ENCODE measurements around the gene PTPRC. TPM values are rescaled to one million over a fixed set of nuclear protein-coding genes. Genes with fewer than 3 reads are reported as not detected.

The PTPRC gene
- polyA plus RNA-seq, 2 of the 4 experiments (the other 2 are of a cell fraction) = not detected

- POLR2A ChIA-PET = no interaction called here
- CTCF ChIA-PET = interaction anchor here (0.6 kb wide), 1 partner anchor 10 kb away, joined by 3 read pairs; no protein-coding TSS in a partner anchor
- H3K27ac ChIP-seq = no peak overlapping the region
- no peak for TF ChIP-seq PHF8 (IDR thresholded peaks at IDR 0.05; ENCODE audit: borderline replicate concordance, low read depth)
- TF ChIP-seq CHD2 (IDR thresholded peaks at IDR 0.05; ENCODE audit: low read length, partially characterized antibody) = no peak
- no peak for TF ChIP-seq NPAS2 (CRISPR knock-in tag; IDR thresholded peaks at IDR 0.05; ENCODE audit: borderline replicate concordance)
- TF ChIP-seq CBX2 (IDR thresholded peaks at IDR 0.05; ENCODE audit: borderline replicate concordance, low read depth) = no peak
- TF ChIP-seq RNF2 (IDR thresholded peaks at IDR 0.05; ENCODE audit: borderline replicate concordance, low read depth) = no peak
- TF ChIP-seq ZC3H11A (IDR thresholded peaks at IDR 0.05) = no peak
- no peak for TF ChIP-seq HEYL (CRISPR knock-in tag; IDR thresholded peaks at IDR 0.05)
- DNase-seq (ENCODE audit: low read depth in 1 of 2, low spot score in 1 of 2) (no peak), FAIRE-seq (no peak), ATAC-seq (no peak)
- H3K4me3 ChIP-seq = no peak overlapping the region
- no peaks in the 10 kb centered on the region for H3K9me3 ChIP-seq
- H3K4me2 ChIP-seq = no peak overlapping the region
- H3K4me1 ChIP-seq = no peaks in the 10 kb centered on the region
Measured at GRCh38 chr1:198617406-198617805, 21.4 kb upstream of the PTPRC start.

GRCh38 chr1:198619375-198620140 lies 19.3 kb upstream of the PTPRC start:
- H3K4me3 ChIP-seq = no peak overlapping the region
- H3K4me2 ChIP-seq = no peak overlapping the region
- TF ChIP-seq ZNF302 (CRISPR knock-in tag; IDR thresholded peaks at IDR 0.05) (no peak), HES2 (IDR thresholded peaks at IDR 0.05) (no peak), HOXB5 (CRISPR knock-in tag; IDR thresholded peaks at IDR 0.05) (no peak), MAX (IDR thresholded peaks at IDR 0.05) (no peak), FOSL2 (IDR thresholded peaks at IDR 0.05) (no peak), FOSL2 (CRISPR knock-in tag; IDR thresholded peaks at IDR 0.05) (no peak), POLR2AphosphoS2 (conservative IDR thresholded peaks at IDR 0.05; ENCODE audit: low read length) (no peak)
- H3K9me3 ChIP-seq = no peaks in the 10 kb centered on the region
- POLR2A ChIA-PET = no interaction called here
- H3K4me1 ChIP-seq = no peaks in the 10 kb centered on the region
- H3K27ac ChIP-seq = no peak overlapping the region
- DNase-seq (ENCODE audit: low read depth in 1 of 2, low spot score in 1 of 2) = no peak
- CTCF ChIA-PET = no interaction called here
- WGBS (ENCODE audit: missing lambda C conversion rate) = 28% methylated on average over 5 of the region's 5 CpGs
- FAIRE-seq = no peak
- no peak for ATAC-seq

- ATAC-seq (no peak), DNase-seq (ENCODE audit: low read depth in 1 of 2, low spot score in 1 of 2) (no peak), FAIRE-seq (no peak)
- POLR2A ChIA-PET = no interaction called here
- WGBS (ENCODE audit: missing lambda C conversion rate) = 49% methylated on average over 3 of the region's 3 CpGs
- H3K4me1 ChIP-seq = no peaks in the 10 kb centered on the region
- H3K9me3 ChIP-seq = no peaks in the 10 kb centered on the region
- no peak overlapping the region for H3K4me3 ChIP-seq
- no peak overlapping the region for H3K4me2 ChIP-seq
- TF ChIP-seq ELK1 (IDR thresholded peaks at IDR 0.05; ENCODE audit: low read depth, low read length) (no peak), ATOH8 (CRISPR knock-in tag; IDR thresholded peaks at IDR 0.05; ENCODE audit: low read depth) (no peak), PBX3 (IDR thresholded peaks at IDR 0.05) (no peak)
- H3K27ac ChIP-seq = no peak overlapping the region
- CTCF ChIA-PET = interaction anchor here (0.5 kb wide), 1 partner anchor 46 kb away, joined by 3 read pairs; no protein-coding TSS in a partner anchor
Measured at GRCh38 chr1:198620218-198620617, 18.6 kb upstream of the PTPRC start.
